Subcutaneous abdominal adipose tissue (tissue), 5 donors: ENCODE data around the gene KCNK18.

ENCODE experiments used
- H3K27ac ChIP-seq: one replicate; pipeline ENCODE4 v1.7.0; 2013; ENCODE audit warnings: low read depth, mild to moderate bottlenecking, inconsistent platforms, low read length, moderate library complexity
- H3K27me3 ChIP-seq, 5 donors: one replicate each; pipeline ENCODE4 v1.7.0; 2013; ENCODE audit warnings: low read length in 5 of 5, inconsistent platforms in 1 of 5; ENCODE audit not compliant: control insufficient read depth in 5 of 5, insufficient read depth in 4 of 5
- H3K36me3 ChIP-seq, 5 donors: one replicate each; pipeline ENCODE4 v1.7.0; 2013; ENCODE audit warnings: low read length in 5 of 5; ENCODE audit not compliant: control insufficient read depth in 5 of 5, insufficient read depth in 5 of 5
- H3K4me1 ChIP-seq, 5 donors: one replicate each; pipeline ENCODE4 v1.7.0; 2013; ENCODE audit warnings: low read length in 5 of 5, mild to moderate bottlenecking in 3 of 5, moderate library complexity in 1 of 5; ENCODE audit not compliant: control insufficient read depth in 5 of 5, insufficient read depth in 5 of 5
- H3K4me3 ChIP-seq, 5 donors: one replicate each; pipeline ENCODE4 v1.7.0; 2013; ENCODE audit warnings: low read length in 5 of 5, low read depth in 1 of 5
- H3K9ac ChIP-seq, 5 donors: one replicate each; pipeline ENCODE4 v1.7.0; 2013; ENCODE audit warnings: low read length in 5 of 5, mild to moderate bottlenecking in 4 of 5, moderate library complexity in 3 of 5
- H3K9me3 ChIP-seq, 5 donors: one replicate each; pipeline ENCODE4 v1.7.0; 2013; ENCODE audit warnings: low read length in 5 of 5; ENCODE audit not compliant: control insufficient read depth in 5 of 5
- donor health status: healthy.
- donor health status: healthy.
- donor health status: healthy.
- donor health status: healthy.
- donor health status: healthy.

KCNK18 gene

DNA sequence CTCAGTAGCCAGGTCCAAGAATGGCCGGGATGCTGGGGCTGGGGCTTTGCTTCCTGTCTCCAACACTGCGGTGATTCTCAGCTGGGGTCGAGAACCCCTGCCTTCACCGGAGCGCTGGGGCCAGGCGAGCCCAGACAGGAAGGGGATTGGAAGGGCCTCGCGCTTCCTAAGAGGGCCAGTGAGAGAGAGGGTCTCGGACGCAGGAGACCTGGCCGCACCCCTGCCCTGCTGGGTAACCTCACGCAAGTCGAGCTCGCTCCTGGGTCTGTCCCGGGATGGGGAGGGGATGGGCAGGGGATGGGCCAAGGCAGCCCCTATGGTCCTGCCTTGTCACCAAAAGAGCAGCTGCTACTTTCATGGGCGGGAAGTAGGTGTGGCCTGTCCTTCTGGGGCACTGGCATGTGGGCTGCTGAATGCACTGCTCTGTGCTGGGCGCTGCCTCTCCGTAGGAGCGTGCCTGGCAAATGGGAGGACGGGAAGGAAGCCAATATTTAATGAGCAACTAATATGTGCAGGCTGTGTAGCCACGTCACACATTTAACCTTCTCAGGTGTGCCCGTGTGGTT, 20.0 kb downstream of the KCNK18 start:
- Histone ChIP-seq H3K9ac (peak overlapping the region in 4 of 5 donors; percentile 34 to 67 (median 56)), H3K36me3 (no peaks in the 10 kb centered on the region), H3K9me3 (peaks cover 0 to 10% (median 5%) of the 10 kb centered on the region in 5 donors), H3K27me3 (peaks cover 15 to 42% (median 29%) of the 10 kb centered on the region in 5 donors), H3K27ac (no peak overlapping the region), H3K4me3 (peak overlapping the region in 4 of 5 donors; percentile 57 to 77 (median 65)), H3K4me1 (peaks cover 0 to 16% (median 14%) of the 10 kb centered on the region in 5 donors)

DNA sequence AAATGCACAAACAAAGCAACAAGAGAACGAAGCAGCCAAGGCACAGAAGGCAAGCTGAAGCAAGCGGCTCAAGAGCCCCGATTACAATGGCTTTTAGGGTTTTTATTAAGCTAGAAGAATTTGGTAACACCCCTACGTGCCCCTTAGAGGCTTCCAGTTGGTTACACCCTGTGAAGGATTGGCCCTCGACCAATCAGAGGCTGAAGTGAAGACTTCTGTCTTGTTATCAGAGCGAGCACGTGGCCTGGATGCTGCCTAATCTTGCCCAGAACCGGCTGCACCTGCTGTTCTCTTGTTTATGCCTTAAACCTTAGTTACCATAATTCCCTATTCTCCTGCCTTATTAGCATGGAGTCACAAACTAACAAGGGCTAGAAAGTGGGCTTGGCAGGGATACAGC, 21.4 kb downstream of the KCNK18 start:
- no peaks in the 10 kb centered on the region for H3K9me3 ChIP-seq
- no peaks in the 10 kb centered on the region for H3K36me3 ChIP-seq
- no peak overlapping the region for H3K9ac ChIP-seq
- peaks cover 0 to 16% (median 14%) of the 10 kb centered on the region in 5 donors for H3K4me1 ChIP-seq
- no peak overlapping the region for H3K27ac ChIP-seq
- H3K4me3 ChIP-seq: no peak overlapping the region
- H3K27me3 ChIP-seq: peaks cover 19 to 42% (median 29%) of the 10 kb centered on the region in 5 donors

DNA sequence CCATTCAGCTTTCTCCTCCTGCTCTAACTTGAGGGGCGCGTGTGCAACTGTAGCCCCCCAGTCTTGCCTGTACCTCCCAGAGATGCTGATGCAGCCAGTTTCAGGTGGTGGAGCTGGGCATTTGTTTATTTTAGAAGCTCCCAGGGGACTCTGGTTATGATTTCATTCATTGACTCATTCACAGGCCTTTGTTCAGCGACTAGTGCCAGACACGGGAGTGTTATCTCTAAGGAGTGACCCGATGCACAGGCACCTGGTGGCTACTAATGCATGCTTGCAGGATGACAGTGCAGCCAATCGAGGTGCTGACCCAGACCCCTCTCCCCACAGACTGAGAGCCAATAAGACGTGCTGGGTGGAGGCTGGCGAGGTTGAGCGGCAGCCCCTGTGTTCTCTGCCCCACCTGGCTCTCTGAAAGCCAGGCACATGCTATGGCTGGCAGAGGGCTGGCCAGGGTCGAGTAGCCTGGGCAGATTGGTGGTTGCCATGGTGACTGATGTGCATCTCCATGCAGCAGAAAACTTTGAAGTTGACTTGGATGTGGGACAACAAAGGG, 23.9 kb downstream of the KCNK18 start:
- Histone ChIP-seq H3K27me3 (peaks cover 13 to 32% (median 18%) of the 10 kb centered on the region in 5 donors), H3K9ac (no peak overlapping the region), H3K4me3 (no peak overlapping the region)

DNA sequence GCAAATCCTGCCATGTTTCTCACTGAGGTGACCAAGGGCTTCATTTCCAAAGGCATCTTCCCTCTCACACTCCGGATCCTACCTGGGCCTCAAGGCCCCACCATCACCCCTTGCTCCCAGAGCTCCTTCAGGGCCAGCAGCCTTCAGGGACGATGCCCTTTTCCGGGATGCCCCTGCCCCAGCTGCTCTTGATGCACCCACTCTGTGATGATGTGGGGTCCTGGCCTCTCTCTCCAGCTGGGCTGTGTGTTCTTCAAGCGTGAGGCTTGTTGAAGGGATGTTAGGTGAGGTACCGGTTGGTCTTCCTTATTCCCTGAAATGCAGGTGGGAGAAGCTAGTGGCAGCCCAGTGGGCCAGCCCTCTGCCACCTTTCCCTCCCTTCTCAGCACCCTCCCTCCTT, 25.3 kb downstream of the KCNK18 start:
- H3K36me3 ChIP-seq: no peaks in the 10 kb centered on the region

More for the DNA sequence above, 23.9 kb downstream of the KCNK18 start:
- Histone ChIP-seq H3K27ac (no peak overlapping the region), H3K9me3 (no peaks in the 10 kb centered on the region), H3K4me1 (peaks cover 0 to 14% (median 13%) of the 10 kb centered on the region in 5 donors), H3K36me3 (no peaks in the 10 kb centered on the region)

DNA sequence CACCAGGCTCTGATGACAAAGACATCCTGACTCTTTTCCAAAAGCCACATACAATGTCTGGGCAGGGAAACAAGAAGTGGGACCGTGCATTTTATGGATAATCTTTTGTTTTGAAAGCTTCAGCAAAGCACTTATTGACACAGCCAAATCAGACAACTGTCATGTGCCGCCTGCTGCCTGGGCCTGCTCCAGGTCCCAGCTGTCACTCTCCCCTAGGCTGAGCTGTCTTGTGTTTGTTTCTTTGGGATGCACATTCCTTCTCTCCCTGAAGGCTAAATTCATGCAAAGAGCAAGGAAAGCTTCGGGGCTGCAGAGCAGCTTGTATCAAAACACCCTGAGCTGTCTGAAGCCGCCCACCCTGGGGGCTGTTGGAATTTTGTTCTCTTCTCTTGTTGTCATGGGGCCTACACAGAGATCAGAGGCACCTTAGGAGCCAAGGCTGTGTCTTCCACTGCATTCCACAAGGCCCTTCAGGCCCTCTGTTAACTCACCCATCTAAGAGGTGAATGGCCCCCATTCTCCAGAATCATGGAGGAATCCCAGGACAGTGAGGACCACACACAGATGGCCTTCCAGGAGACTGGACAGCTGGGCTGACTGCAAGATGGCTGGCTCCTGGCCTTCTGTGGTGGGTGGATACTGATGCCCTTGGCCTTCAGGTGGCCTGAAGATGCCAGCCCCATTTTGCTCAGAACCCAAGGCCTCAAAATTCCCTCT, 25.8 kb downstream of the KCNK18 start:
- H3K4me3 ChIP-seq: no peak overlapping the region
- H3K36me3 ChIP-seq: no peaks in the 10 kb centered on the region
- H3K9me3 ChIP-seq: no peaks in the 10 kb centered on the region
- H3K4me1 ChIP-seq: no peaks in the 10 kb centered on the region
- H3K9ac ChIP-seq: no peak overlapping the region
- H3K27ac ChIP-seq: no peak overlapping the region
- peaks cover 0 to 30% (median 14%) of the 10 kb centered on the region in 5 donors for H3K27me3 ChIP-seq

More for the DNA sequence above, 25.3 kb downstream of the KCNK18 start:
- H3K9ac ChIP-seq: no peak overlapping the region
- H3K4me3 ChIP-seq: no peak overlapping the region
- H3K27ac ChIP-seq: no peak overlapping the region
- H3K27me3 ChIP-seq: peaks cover 2 to 29% (median 13%) of the 10 kb centered on the region in 5 donors
- peaks cover 0 to under 1% (median 0%) of the 10 kb centered on the region in 5 donors for H3K4me1 ChIP-seq
- no peaks in the 10 kb centered on the region for H3K9me3 ChIP-seq

DNA sequence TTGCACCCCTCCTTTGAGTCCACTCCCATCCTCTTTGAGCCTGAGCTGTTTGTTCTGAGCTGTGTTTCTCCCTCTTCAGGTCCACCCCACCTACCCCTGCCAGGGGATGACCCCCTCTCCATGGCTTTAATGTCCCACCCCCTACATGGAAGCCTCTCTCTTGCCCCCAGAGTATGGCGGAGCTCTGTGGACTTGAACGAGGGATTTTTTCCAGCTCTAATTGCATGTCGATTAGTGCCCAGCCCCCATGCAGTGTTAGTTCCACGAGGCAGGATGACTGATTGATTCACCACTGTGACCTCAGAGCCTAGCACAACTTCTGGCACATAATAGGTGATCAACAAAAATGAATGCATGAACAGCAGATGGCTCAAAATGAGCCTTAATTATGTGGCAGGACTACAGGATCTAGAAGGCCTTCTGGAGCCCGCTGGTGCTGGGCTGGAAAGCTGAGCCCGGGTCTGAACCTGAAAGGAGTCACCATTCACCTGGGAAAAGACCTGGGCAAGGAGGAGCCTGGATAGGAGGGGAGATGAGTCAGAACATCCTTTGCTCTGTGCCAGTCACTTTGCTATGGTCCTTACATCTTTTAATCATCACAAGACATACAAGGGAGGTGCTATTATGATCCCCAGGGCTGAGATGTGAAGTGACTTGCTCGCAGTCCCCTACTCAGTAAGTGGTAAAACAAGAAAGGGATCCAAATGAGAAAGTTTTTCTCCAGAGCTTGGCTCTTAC, 26.6 kb downstream of the KCNK18 start:
- Histone ChIP-seq H3K27ac (no peak overlapping the region), H3K4me1 (no peaks in the 10 kb centered on the region), H3K9me3 (no peaks in the 10 kb centered on the region), H3K36me3 (no peaks in the 10 kb centered on the region), H3K27me3 (peaks cover 0 to 26% (median 14%) of the 10 kb centered on the region in 5 donors), H3K9ac (no peak overlapping the region), H3K4me3 (no peak overlapping the region)

DNA sequence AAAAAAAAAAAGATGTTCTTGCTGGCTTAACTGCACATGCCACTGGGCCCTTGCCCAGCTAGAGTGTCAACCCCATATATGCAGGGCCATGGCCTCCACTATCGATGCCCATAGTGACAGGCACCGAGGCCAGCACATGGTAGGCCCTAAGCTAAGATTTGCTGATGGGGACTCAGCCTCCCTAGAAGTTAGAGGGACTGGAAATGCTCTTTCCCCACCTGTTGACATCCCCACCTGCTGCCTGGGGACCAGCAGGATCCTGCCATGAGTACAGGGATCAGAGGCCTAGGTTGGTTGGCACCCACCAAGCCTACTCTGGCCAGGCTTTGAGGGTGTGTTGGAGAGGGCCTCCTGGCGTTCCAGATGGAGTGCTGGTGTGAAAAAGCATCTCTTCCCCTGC, 27.6 kb downstream of the KCNK18 start:
- Histone ChIP-seq H3K4me3 (no peak overlapping the region), H3K27ac (no peak overlapping the region), H3K9me3 (no peaks in the 10 kb centered on the region), H3K27me3 (peaks cover 4 to 21% (median 16%) of the 10 kb centered on the region in 5 donors), H3K36me3 (no peaks in the 10 kb centered on the region), H3K4me1 (no peaks in the 10 kb centered on the region), H3K9ac (no peak overlapping the region)

DNA sequence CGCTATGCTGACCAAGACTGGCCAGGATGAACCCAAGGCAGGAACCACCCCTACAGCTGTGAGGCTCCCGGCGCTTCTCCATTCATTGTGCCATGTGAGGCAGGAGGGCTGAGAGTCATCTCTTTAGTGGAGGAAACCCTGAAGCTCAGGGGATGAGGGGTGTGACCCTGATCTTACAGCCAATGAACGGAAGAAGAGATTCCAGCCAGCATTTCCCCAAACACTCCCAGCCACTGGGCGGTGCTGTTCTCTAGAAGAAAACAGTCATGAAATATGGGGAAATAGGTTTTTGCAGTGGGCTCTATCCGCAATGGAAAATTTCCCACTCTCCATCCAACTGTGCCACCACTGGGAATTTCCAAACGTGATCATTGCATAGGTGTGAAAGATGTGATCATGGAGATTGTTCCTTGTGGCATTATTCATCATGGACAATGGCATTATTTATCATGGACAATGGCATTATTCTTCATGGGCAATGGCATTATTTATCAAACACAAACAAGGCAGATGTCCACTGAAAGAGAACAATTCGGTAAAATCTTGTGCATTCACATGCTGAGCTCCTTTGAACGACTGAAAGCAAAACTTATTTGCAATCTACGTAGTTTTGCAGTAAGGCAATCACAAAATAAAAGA, 29.6 kb downstream of the KCNK18 start:
- Histone ChIP-seq H3K4me3 (no peak overlapping the region), H3K4me1 (no peaks in the 10 kb centered on the region), H3K27ac (no peak overlapping the region), H3K9ac (no peak overlapping the region), H3K36me3 (no peaks in the 10 kb centered on the region), H3K9me3 (no peaks in the 10 kb centered on the region), H3K27me3 (peaks cover 7 to 17% (median 12%) of the 10 kb centered on the region in 5 donors)

DNA sequence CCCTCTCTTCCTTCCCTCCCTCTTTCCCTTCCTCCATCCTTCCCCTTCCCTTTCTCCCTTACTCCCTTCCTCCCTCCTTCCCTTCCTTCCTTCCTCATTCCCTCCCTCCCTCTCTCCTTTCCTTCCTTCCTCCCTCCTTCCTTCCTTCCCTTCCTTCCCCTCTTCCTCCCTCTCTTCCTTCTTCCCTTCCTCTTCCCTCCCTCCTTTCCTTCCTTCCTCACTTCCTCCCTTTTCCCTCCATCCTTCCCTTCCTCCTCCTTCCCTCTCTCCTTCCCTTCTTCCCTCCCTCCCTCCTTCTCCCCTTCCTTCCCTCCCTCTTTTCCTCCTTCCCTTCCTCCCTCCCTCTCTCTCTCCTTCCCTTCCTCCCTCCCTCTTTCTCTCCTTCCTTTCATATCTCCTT, 30.9 kb downstream of the KCNK18 start:
- Histone ChIP-seq H3K4me3 (no peak overlapping the region), H3K9ac (no peak overlapping the region), H3K9me3 (no peaks in the 10 kb centered on the region), H3K27ac (no peak overlapping the region), H3K27me3 (peaks cover 7 to 21% (median 9%) of the 10 kb centered on the region in 5 donors), H3K36me3 (no peaks in the 10 kb centered on the region), H3K4me1 (no peaks in the 10 kb centered on the region)
